D721Med (cell line): ENCODE measurements around the gene PCGF1.
"Not testable (repeated sequence)": the region's sequence is repeated elsewhere in the genome, so short reads cannot be mapped to it uniquely, and the experiment has no call there.

Experiments
- DNase-seq: peaks from one replicate; pipeline ENCODE4 v3.0.0; 2011; ENCODE audit warnings: low spot score; ENCODE audit not compliant: insufficient read length
- FAIRE-seq: peaks from 2 replicates; lab custom pipeline; 2011; peaks lifted over from hg19 to GRCh38; lab: Jason Lieb, UNC
- CTCF ChIP-seq: IDR thresholded peaks from 2 replicates; pipeline ENCODE4 v1.5.1; 2012; ENCODE audit warnings: mild to moderate bottlenecking, control low read depth; ENCODE audit not compliant: insufficient read depth; ENCODE audit errors: missing control alignments

Gene PCGF1

DNA sequence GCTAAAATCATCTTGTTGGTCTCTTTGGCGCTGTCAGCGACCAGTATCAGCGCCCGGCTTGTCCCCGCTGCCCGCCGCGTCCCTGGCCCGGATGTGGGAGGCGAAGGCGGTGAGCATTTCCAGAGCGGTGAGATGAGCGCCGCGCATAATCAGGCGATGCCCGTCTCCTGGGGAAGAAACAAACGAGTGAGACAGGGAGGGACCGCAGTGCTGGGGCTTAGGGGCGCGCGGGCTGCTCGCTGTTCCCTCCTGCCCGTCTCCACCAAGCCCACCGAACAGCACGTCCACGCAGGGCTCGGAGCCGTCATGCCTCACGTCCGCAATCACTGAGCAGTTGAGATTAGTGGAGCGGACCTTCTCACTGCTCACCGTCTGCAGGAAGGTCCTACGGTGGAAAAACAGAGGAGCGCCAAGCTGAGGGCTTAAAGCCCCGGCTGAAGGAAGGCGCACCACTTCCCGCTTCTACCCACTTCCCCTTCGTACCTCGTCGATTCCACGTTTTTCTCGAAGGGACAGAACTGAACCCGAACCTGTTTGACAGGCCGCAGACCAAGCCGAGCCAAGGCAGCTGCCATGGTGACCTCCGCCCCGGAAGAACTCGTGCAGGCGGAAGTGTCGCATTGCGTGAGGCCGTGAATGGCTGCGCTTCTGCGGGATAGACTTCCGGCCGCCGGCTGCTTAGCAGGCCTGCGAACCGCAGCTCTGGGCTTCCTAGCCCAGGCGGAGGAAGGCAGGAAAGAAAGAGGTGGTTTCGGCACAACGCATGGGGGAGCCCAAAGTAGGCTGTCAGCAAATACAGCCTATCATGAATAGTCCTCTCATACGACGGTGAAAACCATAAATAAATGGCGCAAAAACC lies 35.2 kb downstream of the PCGF1 start, which contains the start of gene MRPL53:
Gene MRPL53, minus strand, starts transcription at position 595 of the 859 bp plus-strand sequence. Its CDS starts 20 bp downstream, at position 575.
- FAIRE-seq, result no peak
- no peak for DNase-seq
- TF ChIP-seq CTCF, result no peak

- no peak for DNase-seq
- no peak for TF ChIP-seq CTCF
- FAIRE-seq, result no peak
Measured at GRCh38 chr2:74471332-74472065, 36.0 kb downstream of the PCGF1 start.

DNA sequence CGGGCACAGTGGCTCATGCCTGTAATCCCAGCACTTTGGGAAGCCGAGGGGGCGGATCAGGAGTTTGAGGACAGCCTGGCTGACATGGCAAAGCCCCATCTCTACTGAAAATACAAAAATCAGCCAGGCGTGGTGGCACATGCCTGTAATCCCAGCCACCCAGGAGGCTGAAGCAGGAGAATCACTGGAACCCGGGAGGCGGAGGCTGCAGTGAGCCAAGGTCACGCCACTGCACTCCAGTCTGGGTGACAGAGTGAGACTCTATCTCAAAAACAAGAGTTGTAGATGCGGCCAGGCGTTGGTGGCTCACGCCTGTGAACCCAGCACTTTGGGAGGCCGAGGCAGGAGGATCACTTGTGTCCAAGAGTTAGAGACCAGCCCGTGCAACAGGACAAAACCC lies 36.8 kb downstream of the PCGF1 start:
- not testable (repeated sequence) for DNase-seq, FAIRE-seq

DNA sequence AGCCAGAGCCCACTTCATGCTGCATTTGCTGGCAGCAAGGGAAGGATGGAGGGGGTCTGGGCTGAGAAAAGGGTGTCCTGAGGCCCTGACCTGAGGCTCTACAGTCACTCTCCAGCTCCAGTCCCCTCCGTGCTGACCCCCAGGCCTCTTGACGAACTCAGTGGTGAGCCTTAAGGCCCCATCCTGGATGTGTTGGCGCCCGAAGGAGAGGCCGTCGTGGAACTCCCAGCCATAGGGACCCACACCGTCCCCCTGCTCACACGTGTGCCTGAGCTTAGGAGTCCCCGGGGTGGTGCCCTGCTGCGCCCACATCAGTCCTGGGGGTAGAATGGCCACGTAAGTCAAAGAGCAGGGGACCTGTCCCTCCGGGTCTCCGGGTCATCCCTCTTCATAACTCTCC lies 43.1 kb downstream of the PCGF1 start:
- no peak for TF ChIP-seq CTCF
- no peak for FAIRE-seq
- DNase-seq, result no peak

DNA sequence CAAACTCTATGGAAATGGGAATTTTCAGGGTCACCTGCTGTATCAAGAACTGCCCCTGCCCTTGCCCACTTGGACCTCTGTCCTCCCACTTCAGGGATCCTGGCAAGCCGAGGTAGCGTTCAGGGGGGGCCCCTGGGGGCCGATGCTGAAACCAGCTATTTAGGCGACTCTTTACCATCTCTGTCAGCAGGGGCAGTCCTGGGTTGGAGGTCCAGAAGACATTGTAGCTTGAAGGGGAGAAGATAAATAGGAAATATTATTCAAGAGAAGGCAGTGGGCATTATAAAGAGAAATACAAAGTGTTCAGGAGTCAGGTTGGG lies 44.7 kb downstream of the PCGF1 start:
- no peak for DNase-seq
- TF ChIP-seq CTCF, result no peak
- no peak for FAIRE-seq

GRCh38 chr2:74462054-74462785 lies 45.3 kb downstream of the PCGF1 start:
- DNase-seq, result no peak
- no peak for FAIRE-seq
- no peak for TF ChIP-seq CTCF
